GM23248 (cell line): ENCODE results near the gene SBF2.

ENCODE experiments used
- EZH2 ChIP-seq: fragments of 200-600 bp; sonication (generic); IDR thresholded peaks from 2 replicates; pipeline ENCODE4 v1.6.1; 2018; ENCODE audit warnings: antibody characterized with exemption, mild to moderate bottlenecking; ENCODE audit not compliant: insufficient read depth, poor library complexity, severe bottlenecking
- EZH2phosphoT487 ChIP-seq: fragments of 200-600 bp; sonication (generic); IDR thresholded peaks from 2 replicates; pipeline ENCODE4 v1.6.1; 2018; ENCODE audit warnings: antibody characterized with exemption, moderate library complexity, mild to moderate bottlenecking, low read depth; ENCODE audit not compliant: insufficient read depth

GRCh38 chr11:10158461-10158860 is 135.6 kb downstream of the SBF2 start:
- TF ChIP-seq EZH2 (no peak), EZH2phosphoT487 (no peak)
